ENCODE results near the gene GSTM2. TPM values are rescaled to one million over a fixed set of nuclear protein-coding genes. Genes with fewer than 3 reads are reported as not detected.

Gene GSTM2
- total RNA-seq, 1 experiment from 2014 or later: 10.2 TPM

DNA sequence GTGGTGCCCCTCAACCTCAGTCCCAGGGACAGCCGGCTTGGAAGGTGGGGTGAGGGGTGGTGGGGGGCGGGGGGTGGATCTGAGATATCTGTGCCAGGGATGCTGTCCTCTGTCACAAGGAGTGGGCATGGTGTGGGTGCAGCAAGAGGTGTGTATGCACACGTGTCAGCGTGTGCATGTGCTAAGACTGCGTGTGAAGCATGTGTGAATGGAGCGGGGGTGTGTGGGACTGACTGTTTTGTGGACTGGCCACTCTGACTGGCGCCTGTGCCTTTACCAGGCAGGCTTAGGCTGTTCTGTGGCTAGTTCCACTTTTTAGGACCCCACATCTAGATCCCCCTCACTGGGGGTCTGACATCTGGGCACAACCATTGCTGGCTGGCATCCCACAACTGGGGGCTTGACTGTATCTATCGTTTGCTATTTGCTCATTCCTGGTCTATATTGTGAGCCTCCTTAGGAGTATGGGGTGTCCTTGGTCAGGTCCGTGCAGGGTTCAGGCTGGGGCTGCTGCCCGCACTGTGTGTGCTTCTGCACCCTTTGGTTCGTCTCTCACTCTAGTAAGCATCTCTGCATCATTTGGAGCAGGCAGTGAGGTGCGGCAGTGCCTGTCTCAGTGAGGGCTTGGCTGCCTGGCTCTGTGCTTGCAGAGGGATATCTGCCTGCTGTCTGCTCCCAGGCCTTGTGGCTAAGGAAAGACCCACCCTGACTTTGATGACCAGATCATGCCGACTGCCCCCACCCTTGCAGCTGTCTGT, 46.3 kb upstream of the GSTM2 start:
- Histone ChIP-seq H3F3A (ENCODE audit: insufficient read depth, low read depth) (peaks cover 36% of the 10 kb centered on the region), H3K27me3 (ENCODE audit: insufficient read depth, low read depth) (no peaks in the 10 kb centered on the region), H3K4me2 (peak overlapping the region; percentile 95), H2AFZ (no peak overlapping the region), H3K36me3 (ENCODE audit: low read depth) (0 out of 2 replicates have a peak, but pooled peaks cover 4% of the 10 kb centered on the region), H3K79me2 (ENCODE audit: low read depth) (peaks cover 63% of the 10 kb centered on the region), H3K27ac (no peak overlapping the region), H3K4me3 (peak overlapping the region; percentile 78), H3K9me2 (ENCODE audit: insufficient read depth) (no peaks in the 10 kb centered on the region), H4K20me1 (ENCODE audit: insufficient read depth) (peaks cover 34% of the 10 kb centered on the region), H3K4me1 (replicated peaks; ENCODE audit: insufficient read depth) (peaks cover 39% of the 10 kb centered on the region), H3K9me3 (ENCODE audit: insufficient read depth, low read depth) (no peaks in the 10 kb centered on the region)
- POLR2A ChIA-PET (ENCODE audit: unreplicated experiment): no interaction called here
- no peak for TF ChIP-seq CTCF (conservative IDR thresholded peaks at IDR 0.05)
- no peak for TF ChIP-seq EZH2 (IDR thresholded peaks at IDR 0.05; ENCODE audit: low read depth)
- CTCF ChIA-PET: no interaction called here
- peak in 1 of 2 experiments; percentile 32 for DNase-seq
- intact Hi-C loops (cut with micrococcal nuclease; ENCODE audit: unreplicated experiment): loop anchor here (5.0 kb wide), 1 partner anchor 74 kb away; the partner anchor contains the start of gene GNAI3
- BruUV-seq (replicated peaks): no TSS peak

- H3K36me3 ChIP-seq (ENCODE audit: low read depth): peaks cover 9% of the 10 kb centered on the region; the same call in 1 of the 2 replicates
- BruUV-seq (replicated peaks): no TSS peak
- peaks cover 35% of the 10 kb centered on the region for H3F3A ChIP-seq (ENCODE audit: insufficient read depth, low read depth)
- peak overlapping the region; percentile 95; the same call in 1 of the 2 replicates for H3K4me2 ChIP-seq
- intact Hi-C loops (cut with micrococcal nuclease; ENCODE audit: unreplicated experiment): loop anchor here (5.0 kb wide), 1 partner anchor 75 kb away; the partner anchor contains the start of gene GNAI3
- no peak overlapping the region for H2AFZ ChIP-seq
- H3K4me3 ChIP-seq: no peak overlapping the region
- H3K9me3 ChIP-seq (ENCODE audit: insufficient read depth, low read depth): no peaks in the 10 kb centered on the region
- H3K79me2 ChIP-seq (ENCODE audit: low read depth): peaks cover 63% of the 10 kb centered on the region
- H3K27me3 ChIP-seq (ENCODE audit: insufficient read depth, low read depth): no peaks in the 10 kb centered on the region
- ChIA-PET CTCF (no interaction called here), POLR2A (ENCODE audit: unreplicated experiment) (no interaction called here)
- peaks cover 34% of the 10 kb centered on the region for H4K20me1 ChIP-seq (ENCODE audit: insufficient read depth)
- H3K9me2 ChIP-seq (ENCODE audit: insufficient read depth): no peaks in the 10 kb centered on the region
- H3K4me1 ChIP-seq (replicated peaks; ENCODE audit: insufficient read depth): peaks cover 32% of the 10 kb centered on the region
- H3K27ac ChIP-seq: no peak overlapping the region
- no peak for TF ChIP-seq EZH2 (IDR thresholded peaks at IDR 0.05; ENCODE audit: low read depth)
- no peak for TF ChIP-seq CTCF (conservative IDR thresholded peaks at IDR 0.05)
- peak in 1 of 2 experiments; percentile 20 for DNase-seq
Measured at GRCh38 chr1:109622137-109622892, 45.5 kb upstream of the GSTM2 start.

- DNase-seq: no peak
- Histone ChIP-seq H2AFZ (no peak overlapping the region), H3K9me2 (ENCODE audit: insufficient read depth) (no peaks in the 10 kb centered on the region), H3K4me1 (replicated peaks; ENCODE audit: insufficient read depth) (peaks cover 27% of the 10 kb centered on the region), H3K9me3 (ENCODE audit: insufficient read depth, low read depth) (no peaks in the 10 kb centered on the region), H3K36me3 (ENCODE audit: low read depth) (peaks cover 13% of the 10 kb centered on the region; the same call in 1 of the 2 replicates), H3K27ac (no peak overlapping the region), H3K27me3 (ENCODE audit: insufficient read depth, low read depth) (no peaks in the 10 kb centered on the region), H3K79me2 (ENCODE audit: low read depth) (peaks cover 63% of the 10 kb centered on the region), H4K20me1 (ENCODE audit: insufficient read depth) (peaks cover 34% of the 10 kb centered on the region), H3K4me3 (no peak overlapping the region), H3F3A (ENCODE audit: insufficient read depth, low read depth) (peaks cover 29% of the 10 kb centered on the region), H3K4me2 (no peak overlapping the region)
- intact Hi-C loops (cut with micrococcal nuclease; ENCODE audit: unreplicated experiment): loop anchor here (5.0 kb wide), 1 partner anchor 76 kb away; the partner anchor contains the start of gene GNAI3
- POLR2A ChIA-PET (ENCODE audit: unreplicated experiment): no interaction called here
- TF ChIP-seq EZH2 (IDR thresholded peaks at IDR 0.05; ENCODE audit: low read depth): no peak
- no peak for TF ChIP-seq CTCF (conservative IDR thresholded peaks at IDR 0.05)
- no TSS peak for BruUV-seq (replicated peaks)
- CTCF ChIA-PET: no interaction called here
Measured at GRCh38 chr1:109622895-109623294, 45.0 kb upstream of the GSTM2 start.
